DMS 273 (cell line): ENCODE results near the gene U2AF2.
A peak's percentile ranks its signal among the peaks of the same experiment; 100 is the strongest.

ENCODE experiments used
- DNase-seq: peaks from one replicate; lab custom pipeline; 2025; ENCODE audit not compliant: unreplicated experiment; lab: John Stamatoyannopoulos, UW

U2AF2 gene

GRCh38 chr19:55654868-55655647 is at the start of gene U2AF2:
Gene U2AF2, plus strand, starts transcription at chr19:55655035. Its CDS starts 70 bp downstream, at chr19:55655105.
- DNase-seq, result peak; percentile 98

GRCh38 chr19:55605207-55605636 is 49.6 kb upstream of the U2AF2 start:
- peak; percentile 99 for DNase-seq

GRCh38 chr19:55605637-55606470 is 49.0 kb upstream of the U2AF2 start, which contains the start of gene ZNF865:
Gene ZNF865, plus strand, starts transcription at chr19:55605647. Its CDS starts 7,972 bp downstream, at chr19:55613619.
- peak; percentile 89 for DNase-seq

- DNase-seq, result no peak
Observed at GRCh38 chr19:55606471-55606787, 48.4 kb upstream of the U2AF2 start.

- no peak for DNase-seq
Observed at GRCh38 chr19:55606817-55607216, 48.0 kb upstream of the U2AF2 start.

GRCh38 chr19:55609326-55609725 is 45.5 kb upstream of the U2AF2 start:
- DNase-seq, result no peak

GRCh38 chr19:55611300-55611982 is 43.4 kb upstream of the U2AF2 start:
- DNase-seq, result no peak

GRCh38 chr19:55611983-55612645 is 42.7 kb upstream of the U2AF2 start:
- DNase-seq, result no peak

GRCh38 chr19:55613396-55613795 is 41.4 kb upstream of the U2AF2 start:
- no peak for DNase-seq

- no peak for DNase-seq
Observed at GRCh38 chr19:55613930-55614710, 40.7 kb upstream of the U2AF2 start.

- DNase-seq, result no peak
Observed at GRCh38 chr19:55614711-55615542, 39.9 kb upstream of the U2AF2 start.

- no peak for DNase-seq
Observed at GRCh38 chr19:55615543-55616394, 39.1 kb upstream of the U2AF2 start.

GRCh38 chr19:55616395-55616875 is 38.4 kb upstream of the U2AF2 start:
- DNase-seq, result no peak

GRCh38 chr19:55617426-55617825 is 37.4 kb upstream of the U2AF2 start:
- no peak for DNase-seq

GRCh38 chr19:55618426-55618825 is 36.4 kb upstream of the U2AF2 start:
- no peak for DNase-seq

- DNase-seq, result no peak
Observed at GRCh38 chr19:55619286-55619685, 35.5 kb upstream of the U2AF2 start.

- no peak for DNase-seq
Observed at GRCh38 chr19:55620410-55621204, 34.2 kb upstream of the U2AF2 start.
